IMR-90 (cell line): Measurements from ENCODE around the gene LMX1A. TPM values are rescaled to one million over a fixed set of nuclear protein-coding genes. Genes with fewer than 3 reads are reported as not detected.

Source experiments
- ATAC-seq: fragments of 200-7000 bp; cut with Tn5 transposase; 2 replicates; pipeline ENCODE4 v1.9.1; 2020; ENCODE audit warnings: low read depth, mild to moderate bottlenecking, moderate library complexity
- BruUV-seq: library from RNA; stranded (reverse); fragments of 400-500 nt; replicated peaks from 2 replicates; lab custom pipeline; 2021; lab: Mats Ljungman, UMichigan
- CTCF ChIA-PET: fragments of 300-600 bp; formaldehyde crosslinking; extraction: SDS; loops from one replicate; lab custom pipeline; 2021; ENCODE audit warnings: antibody characterized with exemption; lab: Yijun Ruan, JAX
- POLR2A ChIA-PET: fragments of 300-600 bp; sonication (Branson Sonifier 250); formaldehyde crosslinking; loops from one replicate; lab custom pipeline; 2022; ENCODE audit warnings: antibody characterized with exemption; ENCODE audit not compliant: unreplicated experiment; lab: Charles Lee
- DNase-seq: peaks from one replicate; pipeline ENCODE4 v3.0.0; 2013
- H2AFZ ChIP-seq: replicated peaks from 2 replicates; pipeline ENCODE3; 2013; ENCODE audit warnings: low read length, mild to moderate bottlenecking; ENCODE audit not compliant: poor library complexity
- H2AK5ac ChIP-seq: 2 replicates; pipeline ENCODE4 v1.6.1; 2013; ENCODE audit warnings: low read depth, low read length, inconsistent platforms
- H2AK9ac ChIP-seq: replicated peaks from 2 replicates; pipeline ENCODE3; 2013; ENCODE audit warnings: mild to moderate bottlenecking, low read depth, low read length, moderate library complexity; ENCODE audit not compliant: poor library complexity
- H2BK120ac ChIP-seq: 2 replicates; pipeline ENCODE4 v1.6.1; 2013; ENCODE audit warnings: low read depth, low read length, inconsistent platforms
- H2BK15ac ChIP-seq: 3 replicates; pipeline ENCODE4 v1.6.1; 2013; ENCODE audit warnings: low read depth, low read length, inconsistent platforms
- H2BK20ac ChIP-seq: 2 replicates; pipeline ENCODE4 v1.6.1; 2013; ENCODE audit warnings: low read depth, mild to moderate bottlenecking, inconsistent platforms, low read length, moderate library complexity
- H2BK5ac ChIP-seq: 2 replicates; pipeline ENCODE4 v1.6.1; 2013; ENCODE audit warnings: mild to moderate bottlenecking, low read depth, low read length, inconsistent platforms; ENCODE audit not compliant: poor library complexity, severe bottlenecking
- H3K14ac ChIP-seq: replicated peaks from 2 replicates; pipeline ENCODE4 v1.6.1; 2013; ENCODE audit warnings: low read depth, low read length, inconsistent platforms
- H3K18ac ChIP-seq: 2 replicates; pipeline ENCODE4 v1.6.1; 2013; ENCODE audit warnings: low read depth, low read length, control low read depth
- H3K23ac ChIP-seq: 2 replicates; pipeline ENCODE4 v1.6.1; 2013; ENCODE audit warnings: low read depth, low read length, inconsistent platforms
- H3K27ac ChIP-seq: 2 replicates; pipeline ENCODE4 v1.5.1; 2013; ENCODE audit warnings: mild to moderate bottlenecking, control low read depth, low read length; ENCODE audit not compliant: insufficient read depth
- H3K27me3 ChIP-seq: 2 replicates; pipeline ENCODE4 v1.6.1; 2013; ENCODE audit warnings: low read length; ENCODE audit not compliant: control insufficient read depth, insufficient read depth
- H3K36me3 ChIP-seq: 2 replicates; pipeline ENCODE4 v1.6.1; 2013; ENCODE audit warnings: low read length, mixed read lengths; ENCODE audit not compliant: control insufficient read depth, insufficient read depth
- H3K4ac ChIP-seq: 2 replicates; pipeline ENCODE4 v1.6.1; 2013; ENCODE audit warnings: low read depth, low read length, inconsistent platforms
- H3K4me1 ChIP-seq: 2 replicates; pipeline ENCODE4 v1.6.1; 2013; ENCODE audit warnings: low read length, mixed read lengths; ENCODE audit not compliant: control insufficient read depth, insufficient read depth
- H3K4me2 ChIP-seq: 2 replicates; pipeline ENCODE4 v1.6.1; 2013; ENCODE audit warnings: low read depth, mild to moderate bottlenecking, control low read depth, low read length, moderate library complexity
- H3K4me3 ChIP-seq: 2 replicates; pipeline ENCODE4 v1.5.1; 2013; ENCODE audit warnings: low read depth, mild to moderate bottlenecking, control low read depth, low read length, moderate library complexity; ENCODE audit not compliant: insufficient read depth
- H3K56ac ChIP-seq: 2 replicates; pipeline ENCODE4 v1.6.1; 2013; ENCODE audit warnings: low read length, inconsistent platforms; ENCODE audit not compliant: insufficient read depth; ENCODE audit errors: extremely low read depth
- H3K79me1 ChIP-seq, 2 experiments: 2 replicates each; pipeline ENCODE4 v1.6.1; 2013; ENCODE audit warnings: low read length in 2 of 2, inconsistent platforms in 1 of 2, low read depth in 1 of 2
- H3K9ac ChIP-seq: 2 replicates; pipeline ENCODE4 v1.6.1; 2013; ENCODE audit warnings: low read depth, low read length, control low read depth
- H3K9me1 ChIP-seq: 2 replicates; pipeline ENCODE4 v1.6.1; 2013; ENCODE audit warnings: low read length, inconsistent platforms; ENCODE audit not compliant: insufficient read depth
- H3K9me3 ChIP-seq: 2 replicates; pipeline ENCODE4 v1.6.1; 2013; ENCODE audit warnings: low read length; ENCODE audit not compliant: control insufficient read depth, insufficient read depth
- H4K20me1 ChIP-seq: 2 replicates; pipeline ENCODE4 v1.6.1; 2013; ENCODE audit warnings: low read length, inconsistent platforms; ENCODE audit not compliant: insufficient read depth
- H4K5ac ChIP-seq: 2 replicates; pipeline ENCODE4 v1.6.1; 2013; ENCODE audit warnings: mild to moderate bottlenecking, low read depth, low read length, control low read depth
- H4K8ac ChIP-seq, 2 experiments: 2 replicates each; pipeline ENCODE4 v1.6.1; 2013; ENCODE audit warnings: low read depth in 2 of 2, low read length in 2 of 2, control low read depth in 1 of 2, inconsistent platforms in 1 of 2
- H4K91ac ChIP-seq: 2 replicates; pipeline ENCODE4 v1.6.1; 2013; ENCODE audit warnings: low read depth, low read length, inconsistent platforms; ENCODE audit not compliant: insufficient read depth
- BHLHE40 ChIP-seq: fragments of 150-350 bp; IDR thresholded peaks from 2 replicates; pipeline ENCODE4 v1.6.1; 2016; ENCODE audit warnings: mild to moderate bottlenecking, low read depth, low read length
- CEBPB ChIP-seq: IDR thresholded peaks from 2 replicates; pipeline ENCODE4 v1.6.1; 2012; ENCODE audit warnings: low read depth, low read length, improper control_type of control experiment
- CHD1 ChIP-seq: IDR thresholded peaks from 2 replicates; pipeline ENCODE4 v1.6.1; 2012; ENCODE audit warnings: low read depth, low read length, improper control_type of control experiment
- CTCF ChIP-seq: conservative IDR thresholded peaks from 2 replicates; pipeline ENCODE4 v1.5.1; 2012; ENCODE audit warnings: mild to moderate bottlenecking, low read depth, low read length, improper control_type of control experiment
- ELK1 ChIP-seq: fragments of 150-350 bp; IDR thresholded peaks from 2 replicates; pipeline ENCODE4 v1.6.1; 2016; ENCODE audit warnings: low read depth, mild to moderate bottlenecking, low read length, moderate library complexity, borderline replicate concordance
- FOS ChIP-seq: fragments of 150-350 bp; IDR thresholded peaks from 2 replicates; pipeline ENCODE4 v1.6.1; 2016; ENCODE audit warnings: low read depth, low read length
- MAFK ChIP-seq: IDR thresholded peaks from 2 replicates; pipeline ENCODE4 v1.6.1; 2012; ENCODE audit warnings: low read depth, low read length, improper control_type of control experiment
- MXI1 ChIP-seq: IDR thresholded peaks from 2 replicates; pipeline ENCODE4 v1.6.1; 2012; ENCODE audit warnings: low read depth, mild to moderate bottlenecking, low read length, moderate library complexity, borderline replicate concordance
- NFE2L2 ChIP-seq: fragments of 150-350 bp; IDR thresholded peaks from 2 replicates; pipeline ENCODE4 v1.6.1; 2016; ENCODE audit warnings: low read depth, mild to moderate bottlenecking, low read length
- POLR2A ChIP-seq: IDR thresholded peaks from 2 replicates; pipeline ENCODE4 v1.6.1; 2012; ENCODE audit warnings: mild to moderate bottlenecking, low read depth, low read length
- RAD21 ChIP-seq: IDR thresholded peaks from 2 replicates; pipeline ENCODE4 v1.6.1; 2012; ENCODE audit warnings: low read length, improper control_type of control experiment
- RCOR1 ChIP-seq: IDR thresholded peaks from 2 replicates; pipeline ENCODE4 v1.6.1; 2012; ENCODE audit warnings: mild to moderate bottlenecking, low read length, improper control_type of control experiment; ENCODE audit not compliant: insufficient replicate concordance
- RFX5 ChIP-seq: IDR thresholded peaks from 2 replicates; pipeline ENCODE4 v1.8.0; 2012; ENCODE audit warnings: low read depth, mild to moderate bottlenecking, low read length, moderate library complexity
- SMC3 ChIP-seq: fragments of 150-350 bp; IDR thresholded peaks from 2 replicates; pipeline ENCODE4 v1.6.1; 2016; ENCODE audit warnings: low read depth, mild to moderate bottlenecking, antibody characterized with exemption, low read length, moderate library complexity
- USF2 ChIP-seq: fragments of 150-350 bp; IDR thresholded peaks from 2 replicates; pipeline ENCODE4 v1.6.1; 2017; ENCODE audit warnings: mild to moderate bottlenecking, antibody characterized with exemption, low read length, low read depth
- WGBS, 2 experiments: methylation state at CpG; one replicate each; pipeline versions ENCODE4 v1.1.5 to v1.1.7; 2013; ENCODE audit warnings: missing lambda C conversion rate in 2 of 2; ENCODE audit not compliant: insufficient read length in 1 of 2; ENCODE audit errors: extremely low coverage in 2 of 2; 5-methylcytosine and 5-hydroxymethylcytosine counted together
- dilution Hi-C: fragments of 300-500 bp; cut with HindIII; formaldehyde crosslinking; loops from one replicate; pipeline ENCODE4 v1.14.3; 2018; ENCODE audit warnings: low sequenced_read_pairs; ENCODE audit not compliant: unreplicated experiment
- in situ Hi-C: fragments of 300-500 bp; cut with MboI; formaldehyde crosslinking; loops from 3 replicates; pipeline ENCODE4 v1.14.3; 2019; ENCODE audit warnings: low sequenced_read_pairs, inconsistent platforms, mixed read lengths
- intact Hi-C: fragments of 100-400 bp; cut with micrococcal nuclease; formaldehyde crosslinking; loops from 2 replicates; pipeline ENCODE4 v1.10.0; 2022
- polyA plus RNA-seq, 3 experiments: library from polyadenylated mRNA; depleted of rRNA; stranded (reverse); fragments of >200 nt; gene quantifications; 2 replicates each; pipeline ENCODE4 v1.2.3, GENCODE V29; 2012; ENCODE audit warnings: low replicate concordance in 1 of 3
- total RNA-seq: library from RNA; depleted of rRNA; stranded (reverse); fragments of >200 nt; gene quantifications from 2 replicates; pipeline ENCODE4 v1.2.3, GENCODE V29; 2012

The LMX1A gene
- total and polyA plus RNA-seq, 2 of the 4 experiments (the other 2 are of a cell fraction): not detected

- H3K9ac ChIP-seq: no peak overlapping the region
- ATAC-seq: no peak
- no peak overlapping the region for H4K5ac ChIP-seq
- no peak overlapping the region for H3K4me2 ChIP-seq
- DNase-seq: no peak
- H3K56ac ChIP-seq: no peak overlapping the region
- H3K4ac ChIP-seq: no peak overlapping the region
- ChIA-PET CTCF (no interaction called here), POLR2A (no interaction called here)
- H3K14ac ChIP-seq: no peak overlapping the region
- no peak overlapping the region for H2AFZ ChIP-seq
- no peaks in the 10 kb centered on the region for H3K9me1 ChIP-seq
- H3K4me1 ChIP-seq: no peaks in the 10 kb centered on the region
- no peak overlapping the region for H2AK5ac ChIP-seq
- dilution Hi-C loops (no loop called here), in situ Hi-C loops (no loop called here), intact Hi-C loops (no loop called here)
- no CpG with 5 or more reads among the region's 2 CpGs for WGBS, 2 experiments
- no peak overlapping the region for H3K27ac ChIP-seq
- no TSS peak for BruUV-seq
- H3K4me3 ChIP-seq: no peak overlapping the region
- H3K36me3 ChIP-seq: no peaks in the 10 kb centered on the region
- no peaks in the 10 kb centered on the region for H4K20me1 ChIP-seq
- H3K9me3 ChIP-seq: no peaks in the 10 kb centered on the region
- H2BK5ac ChIP-seq: no peak overlapping the region
- H2AK9ac ChIP-seq: no peak overlapping the region
- H3K79me1 ChIP-seq: no peaks in the 10 kb centered on the region
- H2BK15ac ChIP-seq: no peak overlapping the region
- no peak overlapping the region for H2BK20ac ChIP-seq
- no peak overlapping the region for H3K23ac ChIP-seq
- H2BK120ac ChIP-seq: no peak overlapping the region
- TF ChIP-seq MAFK: no peak
- TF ChIP-seq CEBPB: no peak
- no peak for TF ChIP-seq NFE2L2
- TF ChIP-seq BHLHE40: no peak
- no peak for TF ChIP-seq POLR2A
- no peak for TF ChIP-seq CTCF
- no peak for TF ChIP-seq FOS
- TF ChIP-seq ELK1: no peak
- no peak for TF ChIP-seq MXI1
- TF ChIP-seq SMC3: no peak
- no peak for TF ChIP-seq CHD1
- TF ChIP-seq RCOR1: no peak
- TF ChIP-seq RFX5: no peak
- no peak for TF ChIP-seq RAD21
- no peak for TF ChIP-seq USF2
- H3K18ac ChIP-seq: no peak overlapping the region
- no peak overlapping the region for H4K91ac ChIP-seq
- no peak overlapping the region for H4K8ac ChIP-seq
- H3K27me3 ChIP-seq: no peaks in the 10 kb centered on the region
Measured at GRCh38 chr1:165312591-165312990, 43.9 kb downstream of the LMX1A start.
